HG03097 (cell line): Measurements from ENCODE around the gene MED13L.
"Not testable (repeated sequence)": the region's sequence is repeated elsewhere in the genome, so short reads cannot be mapped to it uniquely, and the experiment has no call there.

Experiments
- ATAC-seq: cut with Tn5 transposase; IDR thresholded peaks from one replicate; pipeline ENCODE4 v1.9.1; 2021; ENCODE audit not compliant: unreplicated experiment, low FRiP score

The MED13L gene

GRCh38 chr12:115993737-115994136 is 283.8 kb downstream of the MED13L start:
- no peak for ATAC-seq

- no peak for ATAC-seq
Measured at GRCh38 chr12:115990241-115990640, 287.3 kb downstream of the MED13L start.

GRCh38 chr12:115988625-115989563 is 288.6 kb downstream of the MED13L start:
- no peak for ATAC-seq

GRCh38 chr12:115988212-115988611 is 289.3 kb downstream of the MED13L start:
- ATAC-seq: no peak

- ATAC-seq: no peak
Measured at GRCh38 chr12:115984616-115985015, 292.9 kb downstream of the MED13L start.

- no peak for ATAC-seq
Measured at GRCh38 chr12:115983226-115983798, 294.2 kb downstream of the MED13L start.

- ATAC-seq: no peak
Measured at GRCh38 chr12:115980339-115980738, 297.2 kb downstream of the MED13L start.

GRCh38 chr12:115979851-115980250 is 297.6 kb downstream of the MED13L start:
- no peak for ATAC-seq

GRCh38 chr12:115979351-115979750 is 298.1 kb downstream of the MED13L start:
- no peak for ATAC-seq

GRCh38 chr12:115976829-115977228 is 300.7 kb downstream of the MED13L start:
- ATAC-seq: not testable (repeated sequence)

- no peak for ATAC-seq
Measured at GRCh38 chr12:115975411-115975810, 302.1 kb downstream of the MED13L start.

GRCh38 chr12:115973968-115974724 is 303.3 kb downstream of the MED13L start:
- ATAC-seq: no peak

- no peak for ATAC-seq
Measured at GRCh38 chr12:115973066-115973465, 304.4 kb downstream of the MED13L start.

- no peak for ATAC-seq
Measured at GRCh38 chr12:115972241-115972640, 305.3 kb downstream of the MED13L start.

GRCh38 chr12:115968211-115968610 is 309.3 kb downstream of the MED13L start:
- ATAC-seq: no peak

GRCh38 chr12:115966376-115966775 is 311.1 kb downstream of the MED13L start:
- ATAC-seq: no peak

GRCh38 chr12:115964626-115965025 is 312.9 kb downstream of the MED13L start:
- ATAC-seq: no peak

- no peak for ATAC-seq
Measured at GRCh38 chr12:115964214-115964613, 313.3 kb downstream of the MED13L start.

GRCh38 chr12:115962216-115962615 is 315.3 kb downstream of the MED13L start:
- ATAC-seq: no peak

GRCh38 chr12:115960868-115961802 is 316.4 kb downstream of the MED13L start:
- no peak for ATAC-seq
